ENCODE measurements around the gene SP4.

The SP4 gene

GRCh38 chr7:21476429-21476828, 48.5 kb downstream of the SP4 start:
- peaks cover 44% of the 10 kb centered on the region for H3K36me3 ChIP-seq (ENCODE audit: insufficient read depth, low read length)
- no peak overlapping the region for H3K4me2 ChIP-seq (ENCODE audit: low read length)
- H3K9me2 ChIP-seq (ENCODE audit: low read depth, low read length): no peaks in the 10 kb centered on the region
- no peaks in the 10 kb centered on the region for H3K4me1 ChIP-seq (ENCODE audit: insufficient read depth, low read length, severe bottlenecking)
- H3K9ac ChIP-seq (ENCODE audit: low read length): no peak overlapping the region
- H3K79me2 ChIP-seq (ENCODE audit: insufficient read depth, low read length): no peaks in the 10 kb centered on the region
- no peak overlapping the region for H3K4me3 ChIP-seq (ENCODE audit: low read depth, low read length, poor library complexity, severe bottlenecking)
- H3K27me3 ChIP-seq (ENCODE audit: insufficient read depth, low read length): no peaks in the 10 kb centered on the region
- 0 out of 2 replicates have a peak, but pooled peaks cover 2% of the 10 kb centered on the region for H3K9me3 ChIP-seq (ENCODE audit: low read length)
- H3F3A ChIP-seq (ENCODE audit: insufficient read depth, low read length): no peaks in the 10 kb centered on the region
- H2AFZ ChIP-seq (ENCODE audit: low read length): no peak overlapping the region
- no peaks in the 10 kb centered on the region for H4K20me1 ChIP-seq (ENCODE audit: insufficient read depth, low read length)
- H3K27ac ChIP-seq (ENCODE audit: low read depth, low read length, poor library complexity, severe bottlenecking): no peak overlapping the region
- no peak for TF ChIP-seq CTCF (IDR thresholded peaks at IDR 0.05; ENCODE audit: low read length)
- TF ChIP-seq EZH2 (IDR thresholded peaks at IDR 0.05; ENCODE audit: borderline replicate concordance, low read length): no peak

DNA sequence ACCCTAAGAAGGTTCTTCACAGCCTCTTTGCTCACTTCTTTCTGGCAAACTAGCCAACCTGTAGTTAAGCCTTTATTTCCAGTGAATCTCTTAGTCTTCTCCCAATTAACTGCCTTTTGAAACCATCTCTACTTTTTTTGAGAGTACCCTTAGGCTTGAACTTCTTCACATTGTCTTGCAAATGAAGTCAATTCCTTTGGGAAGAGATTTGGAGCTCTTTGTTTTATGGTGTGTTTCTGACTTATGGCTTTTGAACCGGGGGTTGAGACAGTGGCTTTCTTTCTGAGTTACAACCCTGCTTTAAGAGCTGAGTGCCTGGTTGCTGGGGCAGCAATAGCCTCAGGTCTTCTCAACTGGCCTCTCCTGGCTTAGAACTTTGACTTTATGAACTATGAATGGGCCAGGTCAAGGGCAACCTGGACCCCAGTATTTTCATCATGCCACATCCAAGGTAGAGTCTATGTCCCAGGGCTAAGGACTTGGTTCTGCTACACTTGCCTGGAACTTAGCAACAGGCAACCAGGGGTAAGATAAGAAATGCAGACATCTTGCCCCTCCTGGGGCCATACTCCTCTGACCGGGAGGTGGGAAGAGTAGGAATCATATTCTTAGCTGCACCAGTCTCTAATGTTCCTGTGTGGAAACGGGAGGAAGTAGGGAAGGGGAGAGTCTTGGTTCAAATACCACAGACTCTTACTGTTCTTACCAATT, 53.0 kb downstream of the SP4 start:
- no peaks in the 10 kb centered on the region for H4K20me1 ChIP-seq (ENCODE audit: insufficient read depth, low read length)
- no peak overlapping the region for H3K4me2 ChIP-seq (ENCODE audit: low read length)
- H3K4me3 ChIP-seq (ENCODE audit: low read depth, low read length, poor library complexity, severe bottlenecking): no peak overlapping the region
- no peaks in the 10 kb centered on the region for H3F3A ChIP-seq (ENCODE audit: insufficient read depth, low read length)
- H3K9ac ChIP-seq (ENCODE audit: low read length): no peak overlapping the region
- no peaks in the 10 kb centered on the region for H3K4me1 ChIP-seq (ENCODE audit: insufficient read depth, low read length, severe bottlenecking)
- no peaks in the 10 kb centered on the region for H3K79me2 ChIP-seq (ENCODE audit: insufficient read depth, low read length)
- H3K36me3 ChIP-seq (ENCODE audit: insufficient read depth, low read length): peaks cover 54% of the 10 kb centered on the region
- H3K27ac ChIP-seq (ENCODE audit: low read depth, low read length, poor library complexity, severe bottlenecking): no peak overlapping the region
- H3K9me2 ChIP-seq (ENCODE audit: low read depth, low read length): no peaks in the 10 kb centered on the region
- H2AFZ ChIP-seq (ENCODE audit: low read length): no peak overlapping the region
- no peaks in the 10 kb centered on the region for H3K27me3 ChIP-seq (ENCODE audit: insufficient read depth, low read length)
- H3K9me3 ChIP-seq (ENCODE audit: low read length): no peaks in the 10 kb centered on the region
- TF ChIP-seq EZH2 (IDR thresholded peaks at IDR 0.05; ENCODE audit: borderline replicate concordance, low read length): no peak
- no peak for TF ChIP-seq CTCF (IDR thresholded peaks at IDR 0.05; ENCODE audit: low read length)

DNA sequence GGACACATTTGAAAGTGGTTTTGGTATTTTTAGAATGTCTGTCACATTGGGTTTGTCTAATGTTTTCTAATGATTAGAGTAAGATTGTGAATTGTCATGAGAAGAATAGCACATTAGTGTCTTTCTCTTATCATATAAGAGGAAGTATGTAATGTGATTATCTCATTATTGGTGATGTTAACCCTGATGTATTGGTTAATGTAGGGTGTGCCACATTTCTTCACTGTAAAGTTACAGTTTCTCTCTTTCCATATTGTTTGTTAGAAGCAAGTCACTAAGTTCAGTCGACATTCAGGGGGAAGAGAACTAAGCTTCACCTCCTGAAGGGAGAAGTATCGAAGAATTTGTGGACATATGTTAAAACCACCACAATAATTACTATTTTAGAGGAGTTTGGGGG, 58.6 kb downstream of the SP4 start:
- Histone ChIP-seq H3K9me2 (ENCODE audit: low read depth, low read length) (no peaks in the 10 kb centered on the region), H3K4me3 (ENCODE audit: low read depth, low read length, poor library complexity, severe bottlenecking) (no peak overlapping the region), H3K36me3 (ENCODE audit: insufficient read depth, low read length) (peaks cover 33% of the 10 kb centered on the region), H2AFZ (ENCODE audit: low read length) (no peak overlapping the region), H3K9me3 (ENCODE audit: low read length) (peaks cover 7% of the 10 kb centered on the region; the same call in 1 of the 2 replicates), H3K79me2 (ENCODE audit: insufficient read depth, low read length) (no peaks in the 10 kb centered on the region), H4K20me1 (ENCODE audit: insufficient read depth, low read length) (no peaks in the 10 kb centered on the region), H3K9ac (ENCODE audit: low read length) (no peak overlapping the region), H3F3A (ENCODE audit: insufficient read depth, low read length) (no peaks in the 10 kb centered on the region), H3K27ac (ENCODE audit: low read depth, low read length, poor library complexity, severe bottlenecking) (no peak overlapping the region), H3K4me2 (ENCODE audit: low read length) (no peak overlapping the region), H3K4me1 (ENCODE audit: insufficient read depth, low read length, severe bottlenecking) (no peaks in the 10 kb centered on the region), H3K27me3 (ENCODE audit: insufficient read depth, low read length) (no peaks in the 10 kb centered on the region)
- TF ChIP-seq EZH2 (IDR thresholded peaks at IDR 0.05; ENCODE audit: borderline replicate concordance, low read length): no peak
- TF ChIP-seq CTCF (IDR thresholded peaks at IDR 0.05; ENCODE audit: low read length): no peak

Data from OCI-LY1 (cell line).